RPMI7951 (cell line): Measurements from ENCODE around the gene AGL. TPM values are rescaled to one million over a fixed set of nuclear protein-coding genes. Genes with fewer than 3 reads are reported as not detected.
"Not testable (repeated sequence)": the region's sequence is repeated elsewhere in the genome, so short reads cannot be mapped to it uniquely, and the experiment has no call there.

Experiments
- DNase-seq: peaks from one replicate; pipeline ENCODE4 v3.0.0-alpha.2; 2012; ENCODE audit warnings: low read depth
- total RNA-seq: library from RNA; depleted of rRNA; stranded (reverse); fragments of >200 nt; shearing (Covaris generic); gene quantifications from 2 replicates; pipeline ENCODE4 v1.2.3, GENCODE V29; 2014; rRNA removed

Gene AGL
- total RNA-seq, result 8.2 and 10.2 TPM in 2 replicates

- peak; percentile 78 for DNase-seq
Measured at GRCh38 chr1:99849744-99850458, at the start of gene AGL. TSS of gene AGL (plus strand) at chr1:99850361. CDS start at chr1:99851043, 682 bp downstream.

- DNase-seq, result no peak
Measured at GRCh38 chr1:99801584-99801983, 48.6 kb upstream of the AGL start.

- DNase-seq, result no peak
Measured at GRCh38 chr1:99806882-99807281, 43.3 kb upstream of the AGL start.

- DNase-seq, result peak; percentile 93
Measured at GRCh38 chr1:99808391-99809115, 41.6 kb upstream of the AGL start.

- no peak for DNase-seq
Measured at GRCh38 chr1:99811075-99811474, 39.1 kb upstream of the AGL start.

DNA sequence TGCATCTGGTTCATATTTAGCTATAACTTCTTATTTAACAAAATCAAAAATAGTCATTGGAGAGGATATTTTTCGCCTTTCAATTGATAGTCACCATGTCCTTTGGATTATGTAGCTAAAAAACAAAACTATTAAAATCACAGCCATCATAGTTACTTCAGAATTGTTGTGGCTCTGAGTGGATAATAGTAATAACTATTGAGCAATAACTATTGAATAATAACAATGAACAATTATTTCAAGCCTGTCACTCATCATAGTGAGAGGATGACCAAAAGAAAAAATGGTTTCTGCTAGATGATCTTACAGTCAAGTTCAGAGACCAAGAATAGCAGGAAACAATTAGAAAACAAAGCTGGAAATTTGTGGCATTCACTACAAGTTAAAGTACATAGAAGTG is 38.4 kb upstream of the AGL start:
- DNase-seq, result no peak

GRCh38 chr1:99814373-99814900 is 35.7 kb upstream of the AGL start:
- no peak for DNase-seq

GRCh38 chr1:99816656-99817055 is 33.5 kb upstream of the AGL start:
- DNase-seq, result no peak

- peak; percentile 49 for DNase-seq
Measured at GRCh38 chr1:99818063-99818699, 32.0 kb upstream of the AGL start.

DNA sequence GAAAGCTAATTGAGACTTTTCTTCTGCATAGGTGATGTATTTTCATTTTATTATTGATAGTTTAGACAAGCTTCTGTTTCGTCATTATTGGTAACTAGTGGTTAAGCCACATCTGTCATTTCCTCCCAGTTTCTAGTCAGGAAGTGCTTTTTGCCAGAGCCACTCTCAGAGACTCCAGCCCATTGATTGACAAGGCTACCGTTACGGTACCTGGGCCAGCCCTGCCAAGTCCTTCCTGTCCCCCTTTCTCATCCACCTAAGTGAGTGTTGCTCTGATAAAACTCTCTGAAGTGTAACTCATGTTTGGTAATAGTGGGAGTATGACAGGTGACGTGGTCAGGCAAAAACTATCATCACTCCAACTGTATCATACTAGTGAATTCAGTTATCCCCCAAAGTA is 29.6 kb upstream of the AGL start:
- no peak for DNase-seq

GRCh38 chr1:99825098-99825497 is 25.1 kb upstream of the AGL start:
- DNase-seq, result no peak

DNA sequence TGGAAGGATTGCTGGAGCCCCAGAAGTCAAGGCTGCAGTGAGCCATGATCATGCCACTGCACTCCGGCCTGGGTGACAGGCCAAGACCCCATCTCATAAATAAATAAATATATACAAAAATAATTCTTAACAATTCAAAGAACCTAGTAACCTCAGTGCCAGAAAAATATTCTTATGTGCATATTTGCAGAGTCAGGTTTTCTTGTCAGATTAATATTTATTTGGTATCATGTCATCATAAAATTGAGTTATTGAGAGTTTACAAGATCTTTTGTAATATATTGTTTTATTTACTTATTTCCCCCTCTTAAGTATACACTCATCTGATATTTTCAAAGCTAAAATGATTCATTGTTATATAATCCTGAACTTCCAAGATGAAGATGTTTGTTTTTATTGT is 24.5 kb upstream of the AGL start:
- no peak for DNase-seq

- DNase-seq, result no peak
Measured at GRCh38 chr1:99827970-99828369, 22.2 kb upstream of the AGL start.

DNA sequence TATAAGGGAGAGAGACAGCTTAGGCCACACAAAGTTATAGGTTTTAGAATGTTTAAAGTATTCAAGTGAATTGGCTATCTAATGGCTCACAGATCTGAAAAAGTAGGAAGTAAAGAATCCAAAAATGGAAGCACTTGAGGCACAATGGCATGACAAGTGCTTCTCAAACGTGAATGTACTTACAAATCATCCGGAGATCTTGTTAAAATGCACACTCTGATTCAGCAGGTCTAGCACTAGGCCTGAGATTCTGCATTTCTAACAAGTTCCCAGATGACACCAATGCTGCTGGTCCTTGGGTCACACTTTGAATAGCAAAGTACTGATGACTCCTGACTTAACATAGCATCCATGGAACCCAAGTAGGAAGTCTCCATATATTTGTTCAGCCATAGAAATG is 20.9 kb upstream of the AGL start:
- no peak for DNase-seq

DNA sequence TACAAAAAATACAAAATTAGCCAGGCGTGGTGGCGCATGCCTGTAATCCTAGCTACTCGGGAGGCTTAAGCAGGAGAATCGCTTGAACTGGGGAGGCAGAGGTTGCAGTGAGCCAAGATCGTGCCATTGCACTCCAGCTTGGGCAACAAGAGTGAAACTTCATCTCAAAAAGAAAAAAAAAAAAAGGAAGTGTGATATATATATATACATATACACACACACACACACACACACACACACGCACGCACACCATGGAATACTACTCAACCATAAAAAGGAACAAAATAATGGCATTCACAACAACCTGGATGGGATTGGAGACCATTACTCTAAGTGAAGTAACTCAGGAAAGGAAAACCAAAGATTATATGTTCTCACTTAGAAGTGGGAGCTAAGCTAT is 16.2 kb upstream of the AGL start:
- not testable (repeated sequence) for DNase-seq

DNA sequence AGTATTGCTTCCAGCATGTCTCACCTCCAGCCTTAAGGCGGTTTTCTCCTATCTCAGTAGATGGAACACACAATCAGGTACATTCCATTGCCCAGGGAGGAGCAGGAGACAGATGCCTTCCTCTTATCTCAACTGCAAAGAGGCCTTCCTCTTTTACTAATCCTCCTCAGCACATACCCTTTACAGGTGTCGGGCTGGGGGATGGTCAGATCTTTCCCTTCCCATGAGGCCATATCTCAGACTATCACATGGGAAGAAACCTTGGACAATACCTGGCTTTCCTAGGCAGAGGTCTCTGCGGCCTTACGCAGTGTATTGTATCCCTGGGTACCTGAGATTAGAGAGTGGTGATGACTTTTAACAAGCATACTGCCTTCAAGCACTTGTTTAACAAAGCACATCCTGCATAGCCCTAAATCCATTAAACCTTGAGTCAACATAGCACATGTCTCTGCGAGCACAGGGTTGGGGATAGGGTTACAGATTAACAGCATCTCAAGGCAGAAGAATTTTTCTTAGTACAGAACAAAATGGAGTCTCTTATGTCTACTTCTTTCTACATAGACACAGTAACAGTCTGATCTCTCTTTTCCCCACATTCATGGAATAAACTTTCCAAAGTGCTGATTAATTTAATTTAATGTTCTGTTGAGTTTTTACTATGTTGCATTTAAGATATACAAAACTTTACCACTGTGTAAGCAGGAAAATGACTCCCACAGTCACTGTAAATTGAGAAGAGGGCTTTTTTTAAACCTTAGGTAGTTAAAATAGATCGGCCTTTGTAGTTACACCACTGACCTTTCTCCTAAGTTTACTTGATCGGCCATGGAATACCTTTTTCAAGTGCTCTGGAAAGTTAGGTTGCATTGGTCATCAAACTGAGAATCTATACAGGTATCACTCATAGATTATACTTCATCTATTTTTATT is 13.7 kb upstream of the AGL start:
- not testable (repeated sequence) for DNase-seq

GRCh38 chr1:99840353-99840752 is 9.8 kb upstream of the AGL start:
- DNase-seq, result not testable (repeated sequence)

GRCh38 chr1:99843760-99844159 is 6.4 kb upstream of the AGL start:
- peak; percentile 37 for DNase-seq

GRCh38 chr1:99845201-99845600 is 5.0 kb upstream of the AGL start:
- not testable (repeated sequence) for DNase-seq

- peak; percentile 15 for DNase-seq
Measured at GRCh38 chr1:99849413-99849743, 783 bp upstream of the AGL start.

GRCh38 chr1:99850459-99851291 is 514 bp downstream of the AGL start:
- DNase-seq, result no peak
